Testis (tissue), 3 donors: Measurements from ENCODE around the gene CADPS2. TPM values are rescaled to one million over a fixed set of nuclear protein-coding genes. Genes with fewer than 3 reads are reported as not detected.

ENCODE experiments used
- DNase-seq: peaks from one replicate; pipeline ENCODE4 v3.0.0-alpha.2; 2019
- H3K27ac ChIP-seq, 2 donors: fragments of 200-600 bp; sonication (generic); one replicate each; pipeline ENCODE4 v1.5.1; 2019
- H3K27me3 ChIP-seq: fragments of 200-600 bp; sonication (generic); one replicate; pipeline ENCODE4 v1.5.1; 2019
- H3K36me3 ChIP-seq: fragments of 200-600 bp; sonication (generic); one replicate; pipeline ENCODE4 v1.5.1; 2017; ENCODE audit warnings: low read depth; ENCODE audit errors: missing control alignments
- H3K4me1 ChIP-seq: fragments of 200-600 bp; sonication (generic); one replicate; pipeline ENCODE4 v1.5.1; 2019
- H3K4me3 ChIP-seq, 2 donors: fragments of 200-600 bp; sonication (generic); one replicate each; pipeline ENCODE4 v1.5.1; 2017 to 2019
- H3K9me3 ChIP-seq: fragments of 200-600 bp; sonication (generic); one replicate; pipeline ENCODE4 v1.5.1; 2017
- POLR2A ChIP-seq: fragments of 450-650 bp; IDR thresholded peaks from one replicate; pipeline ENCODE4 v1.6.1; 2017; ENCODE audit warnings: antibody characterized with exemption, mild to moderate bottlenecking, moderate library complexity
- WGBS, 2 donors: methylation state at CpG; one replicate each; pipeline ENCODE4 v1.1.5; 2018; 5-methylcytosine and 5-hydroxymethylcytosine counted together
- intact Hi-C: fragments of 100-400 bp; cut with DNase I; formaldehyde crosslinking; loops from one replicate; pipeline ENCODE4 v1.15.1; 2023; ENCODE audit warnings: low total_unique reads
- polyA plus RNA-seq: library from polyadenylated mRNA; stranded (reverse); fragments of 350-450 nt; fragmentation: Illumina TruSeq; extraction: RNeasy Lipid Tissue Mini Kit (QIAGEN cat#74804); gene quantifications from one replicate; pipeline ENCODE4 v1.2.3, GENCODE V29; 2014; ENCODE audit warnings: low read depth, low replicate concordance; ENCODE audit not compliant: insufficient read depth
- total RNA-seq, 2 donors: library from RNA; depleted of rRNA; stranded (reverse); fragments of >200 nt; gene quantifications; one replicate each; pipeline ENCODE4 v1.2.3, GENCODE V29; 2016
- TF ChIP-seq, protein P1 (sequence below), 3 experiments: fragments of 450-650 bp in 2 of 3; fragments of 200-600 bp in 1 of 3; sonication (generic) in 1 of 3; IDR thresholded peaks; one replicate each; pipeline ENCODE4 v1.5.1; 2016 to 2019; ENCODE audit warnings: antibody characterized with exemption in 3 of 3, mild to moderate bottlenecking in 2 of 3, moderate library complexity in 1 of 3

CADPS2 gene
- total and polyA plus RNA-seq, 3 donors from 2014 or later: 6.0 to 9.9 (median 9.3) TPM

DNA sequence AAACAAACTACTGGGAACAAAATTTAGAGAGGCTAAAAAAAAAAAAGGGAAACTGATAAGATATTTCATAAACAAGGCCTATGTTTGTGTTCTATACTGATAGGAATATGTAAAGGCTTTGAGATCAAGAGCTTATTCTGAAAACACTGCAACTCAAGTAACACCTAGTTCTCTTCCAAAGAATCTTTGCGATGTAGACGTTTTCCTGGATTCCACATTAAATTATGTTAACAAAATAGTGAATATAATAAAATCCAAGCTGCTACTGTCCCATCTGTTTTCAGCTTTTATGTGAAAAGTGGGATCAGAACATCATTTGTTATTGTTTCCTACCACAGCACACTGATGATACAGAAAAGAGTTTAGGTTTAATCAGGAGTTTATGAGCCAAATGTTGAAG is 130.6 kb downstream of the CADPS2 start:
- no peaks in the 10 kb centered on the region for H3K27me3 ChIP-seq
- H3K9me3 ChIP-seq: no peaks in the 10 kb centered on the region
- H3K4me1 ChIP-seq: no peaks in the 10 kb centered on the region
- no peak overlapping the region for H3K27ac ChIP-seq
- WGBS, 2 donors: 49 to 60% methylated on average over 2 of the region's 2 CpGs
- no peak for DNase-seq
- no peaks in the 10 kb centered on the region for H3K36me3 ChIP-seq
- intact Hi-C loops: no loop called here
- TF ChIP-seq, protein P1, sequence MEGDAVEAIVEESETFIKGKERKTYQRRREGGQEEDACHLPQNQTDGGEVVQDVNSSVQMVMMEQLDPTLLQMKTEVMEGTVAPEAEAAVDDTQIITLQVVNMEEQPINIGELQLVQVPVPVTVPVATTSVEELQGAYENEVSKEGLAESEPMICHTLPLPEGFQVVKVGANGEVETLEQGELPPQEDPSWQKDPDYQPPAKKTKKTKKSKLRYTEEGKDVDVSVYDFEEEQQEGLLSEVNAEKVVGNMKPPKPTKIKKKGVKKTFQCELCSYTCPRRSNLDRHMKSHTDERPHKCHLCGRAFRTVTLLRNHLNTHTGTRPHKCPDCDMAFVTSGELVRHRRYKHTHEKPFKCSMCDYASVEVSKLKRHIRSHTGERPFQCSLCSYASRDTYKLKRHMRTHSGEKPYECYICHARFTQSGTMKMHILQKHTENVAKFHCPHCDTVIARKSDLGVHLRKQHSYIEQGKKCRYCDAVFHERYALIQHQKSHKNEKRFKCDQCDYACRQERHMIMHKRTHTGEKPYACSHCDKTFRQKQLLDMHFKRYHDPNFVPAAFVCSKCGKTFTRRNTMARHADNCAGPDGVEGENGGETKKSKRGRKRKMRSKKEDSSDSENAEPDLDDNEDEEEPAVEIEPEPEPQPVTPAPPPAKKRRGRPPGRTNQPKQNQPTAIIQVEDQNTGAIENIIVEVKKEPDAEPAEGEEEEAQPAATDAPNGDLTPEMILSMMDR (IDR thresholded peaks at IDR 0.05): no peak
- TF ChIP-seq POLR2A: no peak
- H3K4me3 ChIP-seq: no peak overlapping the region

DNA sequence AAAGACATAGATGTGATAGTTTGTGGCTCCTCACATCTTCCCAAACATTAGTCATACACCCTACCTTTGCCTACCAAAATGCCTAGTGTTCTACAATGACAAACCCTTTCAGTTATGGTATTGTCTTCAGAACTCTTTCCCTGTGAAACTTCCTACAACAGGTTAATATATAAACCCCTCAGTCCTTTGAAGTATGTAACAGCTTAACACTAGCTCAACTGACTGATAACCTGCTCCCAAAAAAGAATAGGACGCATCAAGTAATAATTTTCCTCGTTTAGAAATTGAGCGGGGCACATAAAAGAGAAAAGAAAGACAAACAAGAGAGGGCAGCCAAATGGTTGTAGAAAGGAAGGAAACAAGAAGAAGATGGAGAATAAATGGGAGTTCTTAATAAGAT is 133.7 kb downstream of the CADPS2 start:
- intact Hi-C loops: no loop called here

DNA sequence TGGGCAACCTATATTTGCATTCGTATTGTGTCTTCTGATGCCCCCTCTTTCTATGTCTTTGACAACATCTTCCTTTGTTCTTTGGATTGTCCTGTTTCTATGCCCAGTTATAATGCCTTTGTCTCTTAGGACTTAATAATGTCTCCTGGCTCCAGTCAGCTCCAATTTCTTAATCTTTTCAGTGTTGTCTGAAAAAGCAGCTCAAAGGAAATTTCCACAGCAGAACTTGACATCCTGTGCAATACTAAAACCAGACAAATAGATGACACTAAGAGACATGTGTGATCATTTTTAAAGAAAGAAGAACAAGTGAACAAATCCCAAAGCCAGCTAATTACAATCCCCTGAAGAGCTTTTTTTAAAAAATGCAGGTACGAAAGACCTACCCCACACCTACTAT is 135.9 kb downstream of the CADPS2 start:
- no peaks in the 10 kb centered on the region for H3K4me1 ChIP-seq
- no peaks in the 10 kb centered on the region for H3K36me3 ChIP-seq
- no peak overlapping the region for H3K27ac ChIP-seq
- 92 to 98% methylated on average over 2 of the region's 2 CpGs for WGBS, 2 donors
- intact Hi-C loops: no loop called here
- no peak overlapping the region for H3K4me3 ChIP-seq
- no peaks in the 10 kb centered on the region for H3K27me3 ChIP-seq
- no peak for DNase-seq
- TF ChIP-seq POLR2A: no peak
- TF ChIP-seq, protein P1 (IDR thresholded peaks at IDR 0.05): no peak
- H3K9me3 ChIP-seq: no peaks in the 10 kb centered on the region

More for the DNA sequence above, 133.7 kb downstream of the CADPS2 start:
- Histone ChIP-seq H3K9me3 (no peaks in the 10 kb centered on the region), H3K27me3 (no peaks in the 10 kb centered on the region), H3K4me1 (no peaks in the 10 kb centered on the region), H3K27ac (no peak overlapping the region), H3K36me3 (no peaks in the 10 kb centered on the region), H3K4me3 (no peak overlapping the region)
- TF ChIP-seq, protein P1 (IDR thresholded peaks at IDR 0.05): no peak
- TF ChIP-seq POLR2A: no peak
- DNase-seq: no peak
- 66 to 87% methylated on average over 3 of the region's 3 CpGs for WGBS, 2 donors

DNA sequence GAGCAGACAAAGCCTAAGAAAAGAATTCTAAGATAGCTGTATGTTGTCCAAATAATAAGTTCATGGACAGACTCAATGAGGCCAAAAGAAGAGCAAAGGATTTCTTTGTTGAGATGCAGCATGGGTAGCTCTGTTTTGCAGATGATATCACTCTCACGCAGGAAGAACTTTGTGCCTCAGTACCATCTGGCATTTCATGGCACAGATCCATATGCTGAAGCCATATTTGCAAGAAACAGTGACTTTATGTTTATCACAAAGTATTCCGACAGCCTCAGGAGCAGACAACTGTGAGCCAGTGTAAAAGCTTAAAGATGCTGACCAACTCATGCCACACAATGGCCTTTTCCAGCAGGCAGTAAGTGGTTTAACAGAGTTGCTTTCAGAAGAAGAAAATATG is 138.1 kb downstream of the CADPS2 start:
- Histone ChIP-seq H3K9me3 (no peaks in the 10 kb centered on the region), H3K27ac (no peak overlapping the region), H3K4me1 (no peaks in the 10 kb centered on the region), H3K36me3 (no peaks in the 10 kb centered on the region), H3K4me3 (no peak overlapping the region), H3K27me3 (no peaks in the 10 kb centered on the region)
- 83 to 94% methylated on average over 2 of the region's 2 CpGs for WGBS, 2 donors
- no peak for TF ChIP-seq POLR2A
- TF ChIP-seq, protein P1 (IDR thresholded peaks at IDR 0.05): no peak
- intact Hi-C loops: no loop called here
- no peak for DNase-seq

DNA sequence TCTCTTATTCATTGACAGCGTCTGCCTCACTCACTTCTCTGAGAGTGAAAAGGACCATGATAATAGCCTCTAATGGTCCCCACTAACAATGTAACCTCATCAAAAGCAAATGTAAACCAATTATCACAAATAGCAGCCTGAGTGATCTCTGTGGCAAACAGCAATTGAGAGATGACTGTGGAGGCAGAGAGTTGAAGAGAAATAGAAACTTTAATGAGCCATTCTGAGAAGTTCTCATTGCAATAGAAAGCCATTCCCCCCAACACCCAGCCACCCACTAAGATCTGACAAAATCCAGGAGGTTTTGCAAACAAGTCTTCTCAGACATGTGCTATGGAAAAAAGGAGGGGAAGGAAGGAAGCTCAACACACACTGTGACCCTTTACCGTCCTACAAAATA is 139.3 kb downstream of the CADPS2 start:
- Histone ChIP-seq H3K9me3 (no peaks in the 10 kb centered on the region), H3K4me3 (no peak overlapping the region), H3K36me3 (no peaks in the 10 kb centered on the region), H3K4me1 (no peaks in the 10 kb centered on the region), H3K27ac (no peak overlapping the region), H3K27me3 (no peaks in the 10 kb centered on the region)
- no peak for DNase-seq
- intact Hi-C loops: no loop called here
- no peak for TF ChIP-seq POLR2A
- TF ChIP-seq, protein P1 (IDR thresholded peaks at IDR 0.05): no peak
- WGBS, 2 donors: 83 to 88% methylated on average over 2 of the region's 2 CpGs
